Thyroid gland (tissue), 4 donors: Measurements from ENCODE around the gene PARVB. TPM values are rescaled to one million over a fixed set of nuclear protein-coding genes. Genes with fewer than 3 reads are reported as not detected.

Source experiments
- DNase-seq, 2 donors: peaks; one replicate each; pipeline ENCODE4 v3.0.0-alpha.2; 2019
- H3K27ac ChIP-seq, 3 donors: fragments of 200-600 bp; sonication (generic); 1 replicate in 2 of 3; 2 replicates in 1 of 3; pipeline ENCODE4 v1.5.1; 2016 to 2019; ENCODE audit warnings: mild to moderate bottlenecking in 1 of 3, moderate library complexity in 1 of 3
- H3K27me3 ChIP-seq: fragments of 200-600 bp; sonication (generic); one replicate; pipeline ENCODE4 v1.5.1; 2019
- H3K36me3 ChIP-seq, 2 donors: fragments of 200-600 bp; sonication (generic); one replicate each; pipeline ENCODE4 v1.5.1; 2016 to 2019
- H3K4me1 ChIP-seq, 2 donors: fragments of 200-600 bp; sonication (generic); one replicate each; pipeline ENCODE4 v1.5.1; 2017 to 2019
- H3K4me3 ChIP-seq, 3 donors: fragments of 200-600 bp; sonication (generic); replicated peaks in 1 of 3; 1 replicate in 2 of 3; 2 replicates in 1 of 3; pipeline ENCODE4 v1.5.1; 2016; ENCODE audit warnings: mild to moderate bottlenecking in 1 of 3
- H3K9me3 ChIP-seq: fragments of 200-600 bp; sonication (generic); one replicate; pipeline ENCODE4 v1.5.1; 2017
- CTCF ChIP-seq, 6 experiments: fragments of 200-600 bp in 3 of 6; fragments of 450-650 bp in 3 of 6; sonication (generic) in 3 of 6; IDR thresholded peaks; one replicate each; pipeline ENCODE4 v1.5.1; 2016 to 2019; ENCODE audit warnings: antibody characterized with exemption in 6 of 6, mild to moderate bottlenecking in 2 of 6, inconsistent platforms in 1 of 6, moderate library complexity in 1 of 6
- POLR2A ChIP-seq, 2 donors: fragments of 450-650 bp; IDR thresholded peaks; one replicate each; pipeline ENCODE4 v1.6.1; 2017; ENCODE audit warnings: antibody characterized with exemption in 2 of 2, mild to moderate bottlenecking in 2 of 2, moderate library complexity in 1 of 2
- WGBS, 2 donors: methylation state at CpG; one replicate each; pipeline ENCODE4 v1.1.5; 2017; 5-methylcytosine and 5-hydroxymethylcytosine counted together
- intact Hi-C: fragments of 100-400 bp; cut with DNase I; formaldehyde crosslinking; loops from one replicate; pipeline ENCODE4 v1.15.1; 2023
- total RNA-seq, 4 donors: library from RNA; depleted of rRNA; stranded (reverse); fragments of >200 nt; gene quantifications; one replicate each; pipeline ENCODE4 v1.2.3, GENCODE V29; 2016

Gene PARVB
- total RNA-seq, 4 donors from 2014 or later: 6.7 to 34.9 (median 11.0) TPM

GRCh38 chr22:44029069-44029468, 5.0 kb downstream of the PARVB start:
- intact Hi-C loops: no loop called here
- H3K36me3 ChIP-seq: no peaks in the 10 kb centered on the region
- DNase-seq: no peak
- H3K27ac ChIP-seq: no peak overlapping the region
- WGBS, 2 donors: 97 to 98% methylated on average over 4 of the region's 4 CpGs
- H3K27me3 ChIP-seq: no peaks in the 10 kb centered on the region
- peaks cover 0 to 25% of the 10 kb centered on the region in 2 donors for H3K4me1 ChIP-seq
- no peak overlapping the region for H3K4me3 ChIP-seq
- no peak for TF ChIP-seq CTCF (IDR thresholded peaks at IDR 0.05)
- TF ChIP-seq POLR2A (IDR thresholded peaks at IDR 0.05): no peak
- no peaks in the 10 kb centered on the region for H3K9me3 ChIP-seq

GRCh38 chr22:44030051-44030701, 6.1 kb downstream of the PARVB start:
- no peak for DNase-seq
- Histone ChIP-seq H3K36me3 (no peaks in the 10 kb centered on the region), H3K27ac (no peak overlapping the region), H3K27me3 (no peaks in the 10 kb centered on the region), H3K9me3 (no peaks in the 10 kb centered on the region), H3K4me1 (peaks cover 0 to 22% of the 10 kb centered on the region in 2 donors), H3K4me3 (no peak overlapping the region)
- intact Hi-C loops: no loop called here
- 86 to 90% methylated on average over 17 to 18 of the region's 18 CpGs for WGBS, 2 donors
- TF ChIP-seq POLR2A (IDR thresholded peaks at IDR 0.05) (no peak), CTCF (IDR thresholded peaks at IDR 0.05) (no peak)

GRCh38 chr22:44030702-44031082, 6.6 kb downstream of the PARVB start:
- TF ChIP-seq POLR2A (IDR thresholded peaks at IDR 0.05) (no peak), CTCF (IDR thresholded peaks at IDR 0.05) (no peak)
- H3K9me3 ChIP-seq: no peaks in the 10 kb centered on the region
- H3K27ac ChIP-seq: peak overlapping the region in 1 of 3 donors; percentile 17
- H3K4me1 ChIP-seq: peaks cover 0 to 22% of the 10 kb centered on the region in 2 donors
- intact Hi-C loops: no loop called here
- no peak for DNase-seq
- no peaks in the 10 kb centered on the region for H3K27me3 ChIP-seq
- no peaks in the 10 kb centered on the region for H3K36me3 ChIP-seq
- WGBS, 2 donors: 57 to 76% methylated on average over 8 of the region's 8 CpGs
- H3K4me3 ChIP-seq: no peak overlapping the region

- no peak for DNase-seq
- H3K9me3 ChIP-seq: no peaks in the 10 kb centered on the region
- no peak overlapping the region for H3K4me3 ChIP-seq
- intact Hi-C loops: no loop called here
- H3K27ac ChIP-seq: peak overlapping the region in 1 of 3 donors; percentile 17
- TF ChIP-seq CTCF (IDR thresholded peaks at IDR 0.05) (no peak), POLR2A (IDR thresholded peaks at IDR 0.05) (no peak)
- no peaks in the 10 kb centered on the region for H3K36me3 ChIP-seq
- WGBS, 2 donors: 77 to 82% methylated on average over 21 of the region's 21 CpGs
- H3K4me1 ChIP-seq: peaks cover 0 to 22% of the 10 kb centered on the region in 2 donors
- H3K27me3 ChIP-seq: no peaks in the 10 kb centered on the region
These were observed 7.3 kb downstream of the PARVB start for GRCh38 chr22:44031158-44031952.

GRCh38 chr22:44032126-44032730, 8.1 kb downstream of the PARVB start:
- no peaks in the 10 kb centered on the region for H3K36me3 ChIP-seq
- H3K4me1 ChIP-seq: peaks cover 0 to 21% of the 10 kb centered on the region in 2 donors
- no peak overlapping the region for H3K4me3 ChIP-seq
- no peak for DNase-seq
- H3K27me3 ChIP-seq: no peaks in the 10 kb centered on the region
- TF ChIP-seq CTCF (IDR thresholded peaks at IDR 0.05): no peak
- no peak for TF ChIP-seq POLR2A (IDR thresholded peaks at IDR 0.05)
- H3K9me3 ChIP-seq: no peaks in the 10 kb centered on the region
- intact Hi-C loops: no loop called here
- WGBS, 2 donors: 81 to 89% methylated on average over 14 of the region's 14 CpGs
- no peak overlapping the region for H3K27ac ChIP-seq
